Measurements from ENCODE around the gene NOL6.
"Not testable (repeated sequence)": the region's sequence is repeated elsewhere in the genome, so short reads cannot be mapped to it uniquely, and the experiment has no call there.

The NOL6 gene

GRCh38 chr9:33473643-33474352 is at the start of gene NOL6:
Gene NOL6, minus strand, starts transcription at chr9:33473924. Its CDS starts 82 bp downstream, at chr9:33473842.
- H3K9me3 ChIP-seq: no peaks in the 10 kb centered on the region
- H3K4me1 ChIP-seq: peaks cover 23% of the 10 kb centered on the region
- H4K20me1 ChIP-seq: peaks cover 28% of the 10 kb centered on the region
- H3K36me3 ChIP-seq: peaks cover 37% of the 10 kb centered on the region
- no peaks in the 10 kb centered on the region for H3K27me3 ChIP-seq
- peak within 1 kb of the TSS; percentile 88 for H3K9ac ChIP-seq
- H3K4me2 ChIP-seq: peak within 1 kb of the TSS; percentile 96
- H3K4me3 ChIP-seq: peak within 1 kb of the TSS; percentile 97
- H3K27ac ChIP-seq: peak within 1 kb of the TSS; percentile 80
- TF ChIP-seq Cebpa-rat (IDR thresholded peaks at IDR 0.05): no peak

GRCh38 chr9:33521861-33522260 is 48.1 kb upstream of the NOL6 start:
- not testable (repeated sequence) for H3K4me2 ChIP-seq, H3K27ac ChIP-seq, H3K36me3 ChIP-seq, H4K20me1 ChIP-seq, H3K9ac ChIP-seq, H3K4me1 ChIP-seq, H3K27me3 ChIP-seq, H3K4me3 ChIP-seq
- H3K9me3 ChIP-seq: peaks cover 15% of the 10 kb centered on the region

GRCh38 chr9:33517934-33518577 is 44.3 kb upstream of the NOL6 start:
- not testable (repeated sequence) for H4K20me1 ChIP-seq, H3K27me3 ChIP-seq, H3K27ac ChIP-seq, H3K4me3 ChIP-seq, H3K4me1 ChIP-seq, H3K4me2 ChIP-seq, H3K9ac ChIP-seq, H3K36me3 ChIP-seq
- peaks cover 21% of the 10 kb centered on the region for H3K9me3 ChIP-seq

- Histone ChIP-seq H3K4me3 (no peak overlapping the region), H3K4me2 (no peak overlapping the region), H3K36me3 (no peaks in the 10 kb centered on the region), H3K9me3 (peaks cover 21% of the 10 kb centered on the region), H3K9ac (no peak overlapping the region), H3K27me3 (no peaks in the 10 kb centered on the region), H4K20me1 (no peaks in the 10 kb centered on the region), H3K27ac (no peak overlapping the region), H3K4me1 (no peaks in the 10 kb centered on the region)
- TF ChIP-seq Cebpa-rat (IDR thresholded peaks at IDR 0.05): no peak
Observed at GRCh38 chr9:33517373-33517772, 43.6 kb upstream of the NOL6 start.

- not testable (repeated sequence) for H3K4me2 ChIP-seq, H3K27ac ChIP-seq, H3K4me1 ChIP-seq, H3K4me3 ChIP-seq, H4K20me1 ChIP-seq, H3K36me3 ChIP-seq, H3K27me3 ChIP-seq, H3K9ac ChIP-seq
- H3K9me3 ChIP-seq: peaks cover 21% of the 10 kb centered on the region
Observed at GRCh38 chr9:33516397-33516796, 42.7 kb upstream of the NOL6 start.

- not testable (repeated sequence) for H3K27ac ChIP-seq, H4K20me1 ChIP-seq, H3K4me3 ChIP-seq, H3K9ac ChIP-seq, H3K27me3 ChIP-seq, H3K4me1 ChIP-seq, H3K4me2 ChIP-seq, H3K36me3 ChIP-seq
- H3K9me3 ChIP-seq: peaks cover 21% of the 10 kb centered on the region
Observed at GRCh38 chr9:33515342-33515995, 41.7 kb upstream of the NOL6 start.

- not testable (repeated sequence) for H3K4me3 ChIP-seq, H3K4me1 ChIP-seq, H3K27ac ChIP-seq, H3K4me2 ChIP-seq, H3K27me3 ChIP-seq, H4K20me1 ChIP-seq, H3K9ac ChIP-seq, H3K36me3 ChIP-seq
- H3K9me3 ChIP-seq: peaks cover 21% of the 10 kb centered on the region
Observed at GRCh38 chr9:33512535-33512934, 38.8 kb upstream of the NOL6 start.

- not testable (repeated sequence) for H3K4me2 ChIP-seq, H4K20me1 ChIP-seq, H3K27ac ChIP-seq
Observed at GRCh38 chr9:33511184-33511517, 37.4 kb upstream of the NOL6 start.

GRCh38 chr9:33510262-33511183 is 36.8 kb upstream of the NOL6 start:
- Histone ChIP-seq H4K20me1 (no peaks in the 10 kb centered on the region), H3K9me3 (peaks cover 17% of the 10 kb centered on the region), H3K27ac (no peak overlapping the region), H3K4me1 (no peaks in the 10 kb centered on the region), H3K4me3 (no peak overlapping the region), H3K36me3 (no peaks in the 10 kb centered on the region), H3K4me2 (no peak overlapping the region), H3K27me3 (no peaks in the 10 kb centered on the region), H3K9ac (no peak overlapping the region)
- TF ChIP-seq Cebpa-rat (IDR thresholded peaks at IDR 0.05): no peak

More at GRCh38 chr9:33511184-33511517, 37.4 kb upstream of the NOL6 start:
- H3K36me3 ChIP-seq, H3K4me3 ChIP-seq, H3K9ac ChIP-seq, H3K4me1 ChIP-seq, H3K27me3 ChIP-seq: not testable (repeated sequence)
- peaks cover 21% of the 10 kb centered on the region for H3K9me3 ChIP-seq
